HG02885 (cell line): ENCODE results near the gene TFE3.

Source experiments
- ATAC-seq: cut with Tn5 transposase; IDR thresholded peaks from one replicate; pipeline ENCODE4 v1.9.1; 2021; ENCODE audit warnings: mild to moderate bottlenecking; ENCODE audit not compliant: unreplicated experiment, poor library complexity

Gene TFE3

GRCh38 chrX:49061490-49061889, 18.3 kb upstream of the TFE3 start:
- ATAC-seq: no peak

GRCh38 chrX:49060914-49061313, 17.8 kb upstream of the TFE3 start:
- no peak for ATAC-seq

- no peak for ATAC-seq
Measured at GRCh38 chrX:49059681-49060085, 16.5 kb upstream of the TFE3 start.

GRCh38 chrX:49059201-49059600, 16.0 kb upstream of the TFE3 start:
- no peak for ATAC-seq

- no peak for ATAC-seq
Measured at GRCh38 chrX:49058794-49059193, 15.6 kb upstream of the TFE3 start, which contains the start of gene CCDC120. TSS of gene CCDC120 (plus strand) at chrX:49058999. CDS start at chrX:49062042, 3,043 bp downstream.

- no peak for ATAC-seq
Measured at GRCh38 chrX:49054073-49054762, 11.1 kb upstream of the TFE3 start.

- ATAC-seq: no peak
Measured at GRCh38 chrX:49053223-49054072, 10.3 kb upstream of the TFE3 start.

GRCh38 chrX:49043987-49044281, 777 bp upstream of the TFE3 start:
- no peak for ATAC-seq

- ATAC-seq: no peak
Measured at GRCh38 chrX:49042581-49043219, 457 bp downstream of the TFE3 start.

- no peak for ATAC-seq
Measured at GRCh38 chrX:49041744-49042580, 1.2 kb downstream of the TFE3 start.

- ATAC-seq: no peak
Measured at GRCh38 chrX:49040376-49040955, 2.7 kb downstream of the TFE3 start.

GRCh38 chrX:49039598-49040375, 3.4 kb downstream of the TFE3 start:
- no peak for ATAC-seq

- ATAC-seq: no peak
Measured at GRCh38 chrX:49037883-49038475, 5.2 kb downstream of the TFE3 start.

- no peak for ATAC-seq
Measured at GRCh38 chrX:49030283-49030682, 12.9 kb downstream of the TFE3 start.

GRCh38 chrX:49029876-49030275, 13.3 kb downstream of the TFE3 start:
- ATAC-seq: no peak

GRCh38 chrX:49019599-49020249, 23.4 kb downstream of the TFE3 start:
- no peak for ATAC-seq

GRCh38 chrX:49019050-49019449, 24.1 kb downstream of the TFE3 start:
- ATAC-seq: no peak

- ATAC-seq: no peak
Measured at GRCh38 chrX:49003696-49004095, 39.5 kb downstream of the TFE3 start.
